ENCODE results near the gene PRG3. TPM values are rescaled to one million over a fixed set of nuclear protein-coding genes. Genes with fewer than 3 reads are reported as not detected.
"Not testable (repeated sequence)": the region's sequence is repeated elsewhere in the genome, so short reads cannot be mapped to it uniquely, and the experiment has no call there.

PRG3 gene
- total and polyA plus RNA-seq, 9 of the 15 experiments (the other 6 are each of a cell fraction or from before 2014, with no cell fraction given): 0.18 to 0.55 (median 0.38) TPM; not detected in 6

- no peak overlapping the region for H3K27ac ChIP-seq (ENCODE audit: extremely low read depth, low read depth, low read length)
- H3K4me1 ChIP-seq (replicated peaks in 1 of 2; ENCODE audit: control insufficient read depth in 2 of 2, insufficient read depth in 2 of 2, low read length in 2 of 2): peaks cover 14 to 21% of the 10 kb centered on the region in 2 experiments
- no peaks in the 10 kb centered on the region for H3K36me3 ChIP-seq (ENCODE audit: control insufficient read depth, insufficient read depth, low read length)
- intact Hi-C loops (cut with micrococcal nuclease) (no loop called here), in situ Hi-C loops (cut with MboI) (no loop called here)
- no peaks in the 10 kb centered on the region for H4K20me1 ChIP-seq (replicated peaks; ENCODE audit: control insufficient read depth, insufficient read depth, low read length)
- H3K27me3 ChIP-seq (ENCODE audit: control insufficient read depth in 2 of 2, insufficient read depth in 2 of 2, low read length in 2 of 2): no peaks in the 10 kb centered on the region
- H3K4me2 ChIP-seq (ENCODE audit: insufficient read depth, low read length): no peak overlapping the region
- ATAC-seq: no peak
- H3K9me1 ChIP-seq (ENCODE audit: control insufficient read depth, insufficient read depth, low read length): no peaks in the 10 kb centered on the region
- DNase-seq (ENCODE audit: extremely low read depth in 1 of 4, low spot score in 3 of 4): no peak
- no peak for TF ChIP-seq PBX2 (CRISPR knock-in tag; IDR thresholded peaks at IDR 0.05; ENCODE audit: low read depth)
- no peak for TF ChIP-seq PBX2 (tag; conservative IDR thresholded peaks at IDR 0.05; ENCODE audit: low read depth)
- TF ChIP-seq ZNF165 (CRISPR knock-in tag; IDR thresholded peaks at IDR 0.05; ENCODE audit: borderline replicate concordance): no peak
- ChIA-PET POLR2A (interaction anchor here (0.7 to 2.1 kb wide), 2 partner anchors 11 to 231 kb away, joined by 3 to 5 read pairs; no protein-coding TSS in a partner anchor), CTCF (ENCODE audit: low intra/inter-chr PET ratio) (no interaction called here)
- no peaks in the 10 kb centered on the region for H3K9me3 ChIP-seq (replicated peaks; ENCODE audit: control insufficient read depth, insufficient read depth, low read depth, low read length)
- H3K4me3 ChIP-seq: no peak overlapping the region
- no peak overlapping the region for H2AFZ ChIP-seq (ENCODE audit: low read depth, low read length)
- no peaks in the 10 kb centered on the region for H3K79me2 ChIP-seq (ENCODE audit: control insufficient read depth, insufficient read depth, low read length)
- FAIRE-seq: no peak
- no TSS peak for BruUV-seq (replicated peaks)
- WGBS (ENCODE audit: insufficient coverage, low coverage, missing lambda C conversion rate): 16% methylated on average over 3 of the region's 3 CpGs
- no peak overlapping the region for H3K9ac ChIP-seq (ENCODE audit: insufficient read depth in 1 of 2, low read depth in 2 of 2, low read length in 2 of 2)
Observed at GRCh38 chr11:57361926-57362325, 19.0 kb downstream of the PRG3 start.

- H3K4me3 ChIP-seq; H3K79me2 ChIP-seq (ENCODE audit: control insufficient read depth, insufficient read depth, low read length); H4K20me1 ChIP-seq (replicated peaks; ENCODE audit: control insufficient read depth, insufficient read depth, low read length); H3K4me2 ChIP-seq (ENCODE audit: insufficient read depth, low read length); H2AFZ ChIP-seq (ENCODE audit: low read depth, low read length); BruUV-seq (replicated peaks); FAIRE-seq; H3K9me3 ChIP-seq (replicated peaks; ENCODE audit: control insufficient read depth, insufficient read depth, low read depth, low read length); H3K9ac ChIP-seq (ENCODE audit: insufficient read depth in 1 of 2, low read depth in 2 of 2, low read length in 2 of 2); H3K36me3 ChIP-seq (ENCODE audit: control insufficient read depth, insufficient read depth, low read length); in situ Hi-C loops (cut with MboI); H3K9me1 ChIP-seq (ENCODE audit: control insufficient read depth, insufficient read depth, low read length); CTCF ChIA-PET (ENCODE audit: low intra/inter-chr PET ratio); ATAC-seq; H3K27me3 ChIP-seq (ENCODE audit: control insufficient read depth in 2 of 2, insufficient read depth in 2 of 2, low read length in 2 of 2); H3K27ac ChIP-seq (ENCODE audit: extremely low read depth, low read depth, low read length); intact Hi-C loops (cut with micrococcal nuclease); DNase-seq (ENCODE audit: extremely low read depth in 1 of 4, low spot score in 3 of 4): not testable (repeated sequence)
- POLR2A ChIA-PET: interaction anchor here (0.9 kb wide), 2 partner anchors 10 to 18 kb away, joined by 4 read pairs; no protein-coding TSS in a partner anchor
- TF ChIP-seq ZNF146 (CRISPR knock-in tag; IDR thresholded peaks at IDR 0.05; ENCODE audit: unreplicated experiment) (peak; percentile 99), KDM1A (IDR thresholded peaks at IDR 0.05) (0 out of 4 replicates have a peak, but pooled peaks of 1 of the 2 experiments have one; percentile 25), SMARCA5 (IDR thresholded peaks at IDR 0.05) (peak; percentile 26; the same call in 1 of the 2 replicates), RBM25 (IDR thresholded peaks at IDR 0.05; ENCODE audit: low read depth, low read length, severe bottlenecking) (peak; percentile 41), BCOR (IDR thresholded peaks at IDR 0.05) (peak; percentile 54; the same call in 1 of the 2 replicates)
- peaks cover 14 to 21% of the 10 kb centered on the region in 2 experiments for H3K4me1 ChIP-seq (replicated peaks in 1 of 2; ENCODE audit: control insufficient read depth in 2 of 2, insufficient read depth in 2 of 2, low read length in 2 of 2)
Observed at GRCh38 chr11:57361420-57361819, 19.5 kb downstream of the PRG3 start.

All from K562 (cell line).